Fibroblast of skin of abdomen (primary cell): ENCODE measurements around the gene COX4I1.

Experiments
- DNase-seq: peaks from one replicate; pipeline ENCODE4 v3.0.0-alpha.2; 2013

The COX4I1 gene

DNA sequence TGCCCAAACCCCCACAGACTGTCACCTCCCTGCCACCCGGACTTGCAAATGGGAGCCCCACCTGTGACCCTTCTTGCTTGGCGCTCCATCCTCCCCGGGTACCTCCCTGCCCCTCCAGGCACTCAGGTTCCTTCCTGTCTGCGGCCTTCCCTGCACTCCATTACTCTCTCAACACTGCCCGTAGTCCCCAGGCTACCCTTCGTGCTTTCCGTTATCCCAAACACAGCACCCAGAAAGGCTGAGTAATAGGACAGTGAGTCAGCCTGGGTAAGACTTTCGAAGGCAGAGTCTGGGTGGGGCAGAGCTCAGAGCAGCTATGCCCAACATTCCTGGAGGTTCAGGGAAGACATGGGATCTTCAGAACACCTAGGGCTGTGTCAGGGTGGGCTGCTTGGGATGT lies 32.0 kb upstream of the COX4I1 start:
- peak; percentile 87 for DNase-seq

DNA sequence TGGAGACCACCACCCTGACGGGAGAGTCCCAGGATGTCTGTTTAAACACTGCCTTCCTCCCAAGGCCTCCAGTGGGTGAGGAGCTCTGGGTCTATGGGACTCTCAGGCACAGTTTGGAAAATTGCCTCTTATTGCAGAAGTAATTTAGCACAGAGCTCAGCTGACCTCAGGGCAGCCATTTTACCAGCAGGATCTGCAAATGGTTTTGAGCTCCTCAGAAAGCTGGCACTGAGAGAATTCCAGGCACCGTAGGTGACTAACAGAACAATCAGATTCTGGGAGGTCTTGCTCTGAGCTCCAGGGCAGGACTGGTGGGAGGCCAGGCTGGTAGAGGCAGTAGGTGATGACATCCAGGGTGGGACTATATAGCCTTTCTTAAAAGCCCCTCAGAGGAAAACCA lies 31.3 kb upstream of the COX4I1 start:
- no peak for DNase-seq

DNA sequence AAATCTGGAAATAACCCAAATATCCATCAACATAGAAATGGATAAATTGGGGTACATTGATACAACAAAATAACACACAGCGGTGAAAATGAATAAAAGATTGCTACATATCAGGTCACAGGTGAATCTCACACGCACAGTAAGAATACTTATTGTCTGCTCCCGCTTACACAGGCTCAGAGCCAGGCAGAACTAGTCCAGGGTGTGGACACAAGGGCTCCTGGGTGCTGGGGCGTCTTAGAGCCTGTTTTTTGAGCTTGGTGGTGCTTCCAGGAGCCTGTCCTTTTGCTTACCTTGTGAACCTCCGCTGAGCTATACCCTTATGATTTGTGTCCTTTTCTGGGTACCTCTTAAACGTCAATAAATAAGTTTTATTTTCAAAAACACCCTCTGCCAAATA lies 28.8 kb upstream of the COX4I1 start:
- no peak for DNase-seq

DNA sequence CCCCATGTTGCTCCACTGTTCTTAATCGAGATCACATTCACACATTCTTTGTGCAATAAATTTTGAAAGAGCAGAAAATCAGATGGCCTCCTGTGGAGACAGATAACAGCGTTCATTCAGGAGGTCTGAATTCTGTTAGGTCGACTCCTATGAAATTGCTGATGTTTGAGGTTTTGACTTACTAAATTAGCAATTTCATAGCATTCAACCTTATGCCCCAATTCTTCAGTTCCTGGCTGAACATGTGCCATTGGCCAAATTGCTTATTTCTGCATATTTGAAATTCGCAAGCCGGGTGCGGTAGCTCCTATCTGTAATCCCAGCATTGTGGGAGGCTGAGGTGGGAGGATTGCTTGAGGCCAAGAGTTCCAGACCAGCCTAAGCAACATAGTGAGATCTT lies 26.5 kb upstream of the COX4I1 start:
- DNase-seq, result no peak

DNA sequence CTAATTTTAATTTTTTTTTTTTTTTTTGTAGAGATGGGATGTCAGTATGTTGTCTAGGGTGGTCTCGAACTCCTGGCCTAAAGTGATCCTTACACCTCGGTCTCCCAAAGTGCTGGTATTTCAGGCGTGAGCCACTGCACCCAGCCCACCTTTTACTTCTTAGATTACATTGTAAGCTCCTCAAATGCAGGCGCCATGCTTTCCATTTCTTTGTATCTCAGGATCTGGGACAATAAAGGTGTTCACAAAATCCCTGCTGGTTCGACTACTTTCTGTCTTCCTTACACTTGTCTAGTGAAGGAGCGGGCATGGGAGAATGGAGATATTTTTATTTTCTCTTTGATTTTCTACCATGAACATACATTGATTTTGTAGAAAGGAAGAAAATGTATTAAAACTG lies 25.4 kb upstream of the COX4I1 start:
- DNase-seq, result no peak

DNA sequence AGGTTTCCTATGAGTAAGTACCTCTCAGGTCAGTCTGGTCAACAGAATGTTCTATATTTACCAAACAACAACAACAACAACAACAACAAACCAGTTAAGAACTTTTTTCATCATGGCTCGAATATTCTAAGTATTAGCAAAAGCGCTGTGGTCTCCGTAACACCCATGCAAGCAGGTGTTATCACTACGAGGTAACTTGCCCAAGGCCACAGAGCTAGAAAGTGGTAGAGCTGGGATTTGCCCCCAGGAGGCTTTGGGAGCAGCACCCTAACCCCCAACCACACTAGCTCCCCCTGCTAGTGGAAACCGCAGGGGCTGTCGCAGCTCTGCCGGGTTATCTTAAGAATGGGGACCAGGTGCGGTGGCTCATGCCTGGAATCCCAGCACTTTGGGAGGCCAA lies 24.7 kb upstream of the COX4I1 start:
- no peak for DNase-seq

DNA sequence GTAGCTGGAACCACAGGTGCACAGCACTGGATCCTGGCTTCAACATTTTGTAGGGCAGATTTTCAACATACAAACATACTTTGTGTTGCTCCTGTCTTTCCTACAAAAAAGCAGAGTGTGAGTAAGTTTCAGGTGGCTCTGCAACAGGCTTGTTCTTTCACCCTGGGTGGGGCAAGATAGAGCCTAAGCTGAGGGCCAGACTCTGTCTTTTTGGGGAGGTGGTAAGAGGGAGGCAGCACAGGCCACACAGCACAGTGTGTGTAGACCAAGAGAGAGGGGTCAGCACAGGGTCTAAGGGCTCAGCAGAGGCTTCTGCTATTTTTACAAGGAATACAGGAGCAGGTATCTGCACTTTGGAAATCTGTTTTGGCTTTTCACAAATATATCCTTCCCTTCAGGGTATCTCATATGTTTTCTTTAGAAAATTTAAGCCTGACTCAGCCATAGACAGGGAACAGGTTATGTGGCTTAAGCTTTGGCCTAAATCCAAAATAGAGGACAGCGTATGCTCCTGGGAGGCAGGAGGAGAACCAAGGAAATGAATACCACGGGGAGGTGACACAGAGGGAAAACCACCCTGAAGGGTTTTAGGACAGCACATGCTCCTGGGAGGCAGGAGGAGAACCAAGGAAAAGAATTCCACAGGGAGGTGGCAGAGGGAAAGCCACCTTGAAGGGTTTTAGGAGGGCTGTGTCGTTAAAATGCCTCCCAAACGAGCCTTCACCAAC lies 21.7 kb upstream of the COX4I1 start:
- DNase-seq, result no peak

DNA sequence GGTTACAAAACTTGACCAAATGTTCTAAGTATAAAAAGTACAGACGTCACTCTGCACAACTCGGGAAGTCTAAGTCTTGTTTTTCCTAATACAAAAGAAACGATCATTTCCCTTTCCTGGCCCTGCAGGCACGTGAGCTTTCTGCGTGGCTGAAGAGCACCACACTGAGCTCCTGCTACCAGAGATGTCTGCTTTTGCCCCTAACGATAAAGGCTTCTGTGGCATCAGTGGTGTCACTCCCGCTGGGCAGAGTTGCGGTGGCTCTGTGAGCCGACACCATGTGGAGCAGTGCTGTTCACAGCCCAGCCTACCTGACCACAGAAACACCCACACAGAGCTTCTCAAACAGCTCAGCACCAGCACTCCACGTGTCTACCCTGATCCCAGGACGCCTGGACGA lies 20.6 kb upstream of the COX4I1 start:
- DNase-seq, result no peak

DNA sequence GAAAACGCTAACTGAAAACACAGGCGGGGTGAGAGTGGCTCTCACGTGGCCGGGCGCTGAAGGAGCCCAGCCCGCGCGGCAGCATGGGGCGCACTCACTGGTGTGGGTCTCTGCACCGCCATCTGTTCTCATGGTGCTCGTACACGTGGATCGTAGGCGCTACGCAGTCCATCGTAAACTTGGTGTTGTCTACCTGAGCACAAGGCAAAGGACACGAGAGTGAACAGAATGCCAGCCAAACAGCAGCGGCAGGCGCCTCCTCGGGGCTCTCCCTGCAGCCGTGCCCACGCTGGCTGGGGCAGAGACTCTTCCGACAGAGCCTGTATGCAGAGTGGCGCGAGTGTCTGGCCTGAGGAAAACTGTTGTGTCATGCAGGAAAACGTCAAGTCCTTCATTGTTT lies 19.2 kb upstream of the COX4I1 start:
- no peak for DNase-seq

DNA sequence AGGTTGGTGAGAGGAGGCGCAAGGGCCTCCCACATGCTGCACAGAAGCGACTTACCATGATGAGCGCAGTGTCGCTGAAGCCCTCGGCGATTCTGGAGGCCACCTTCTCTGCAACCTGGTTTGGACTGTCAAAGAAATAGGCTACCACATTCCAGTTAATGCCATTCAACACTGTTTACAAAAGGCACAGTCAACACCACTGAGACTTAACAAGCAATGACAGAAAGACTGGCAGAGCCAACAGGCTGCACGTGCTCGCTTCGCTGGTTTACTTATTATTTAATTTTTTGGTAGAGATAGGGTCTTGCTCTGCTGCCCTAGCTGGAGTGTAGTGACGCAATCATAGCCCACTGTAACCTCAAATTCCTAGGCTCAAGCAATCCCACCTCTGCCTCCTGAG lies 18.3 kb upstream of the COX4I1 start:
- no peak for DNase-seq

DNA sequence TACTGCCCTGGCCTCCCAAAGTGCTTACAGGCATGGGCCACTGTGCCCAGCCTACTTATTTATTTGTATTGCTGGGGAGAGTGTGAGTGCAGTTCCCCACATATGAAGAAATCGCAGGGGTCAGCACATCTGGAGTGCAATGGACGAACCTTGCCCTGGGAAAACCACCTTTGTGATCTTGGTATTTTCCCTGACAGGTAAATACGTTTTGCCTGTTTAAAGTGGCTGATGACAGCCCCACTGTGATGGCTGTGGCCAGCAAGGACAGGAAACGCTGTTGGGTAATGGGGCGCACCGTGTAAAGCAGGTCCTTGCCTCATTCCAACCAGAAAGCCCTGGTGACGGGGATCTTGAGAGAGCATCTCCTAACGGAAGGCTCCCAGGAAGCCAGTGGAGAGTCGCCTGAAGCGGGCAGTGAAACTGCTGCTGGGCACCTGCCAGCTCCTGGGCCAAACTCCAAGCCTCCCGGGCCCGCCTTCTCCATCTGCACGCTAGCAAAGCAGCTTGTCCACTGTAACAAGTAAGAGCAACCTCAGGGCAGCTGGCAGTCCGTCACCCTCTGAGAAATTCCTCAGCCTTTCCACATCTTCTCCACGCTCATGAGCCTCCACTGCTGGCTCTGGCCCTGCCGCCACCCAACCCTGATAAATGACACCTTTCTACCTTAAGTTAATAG lies 17.7 kb upstream of the COX4I1 start:
- no peak for DNase-seq

DNA sequence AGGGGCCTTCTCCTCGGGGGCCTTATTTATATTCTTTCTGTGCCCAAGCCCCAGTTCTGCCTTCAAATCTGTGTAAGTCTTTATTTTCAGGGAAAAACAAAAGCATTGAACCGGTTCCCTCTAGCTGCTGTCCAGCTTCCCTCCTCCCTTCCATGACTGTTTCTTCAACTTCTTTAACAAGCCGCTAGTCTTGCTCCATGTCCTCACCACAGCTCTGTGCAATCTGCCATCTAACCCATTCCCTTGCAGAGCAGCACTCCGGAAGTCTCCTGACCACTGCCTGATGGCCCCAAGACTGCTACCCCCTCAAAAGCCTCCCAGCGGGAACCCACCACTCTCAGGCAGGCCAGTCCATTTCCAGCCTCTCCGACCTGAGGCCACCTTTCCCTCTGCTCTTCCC lies 17.0 kb upstream of the COX4I1 start:
- DNase-seq, result no peak

DNA sequence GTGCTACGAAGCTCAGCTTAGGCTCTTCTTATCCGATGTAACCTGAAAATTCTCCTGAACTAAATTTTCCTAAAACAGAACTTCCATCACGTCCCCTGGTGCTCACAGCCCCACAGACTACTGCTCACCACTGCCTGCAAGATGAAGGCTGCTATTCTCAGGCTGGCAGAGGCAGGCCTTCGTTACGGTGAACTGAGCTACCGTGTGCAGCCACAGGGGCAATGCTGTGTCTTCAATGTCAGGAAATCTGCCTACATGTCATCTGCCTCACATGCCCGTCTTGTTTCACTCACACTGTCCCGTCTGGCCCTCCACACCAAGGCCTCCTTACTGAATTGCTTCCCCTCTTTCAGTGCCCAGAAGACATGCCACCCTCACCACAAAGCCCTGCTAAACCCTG lies 16.1 kb upstream of the COX4I1 start:
- DNase-seq, result no peak

DNA sequence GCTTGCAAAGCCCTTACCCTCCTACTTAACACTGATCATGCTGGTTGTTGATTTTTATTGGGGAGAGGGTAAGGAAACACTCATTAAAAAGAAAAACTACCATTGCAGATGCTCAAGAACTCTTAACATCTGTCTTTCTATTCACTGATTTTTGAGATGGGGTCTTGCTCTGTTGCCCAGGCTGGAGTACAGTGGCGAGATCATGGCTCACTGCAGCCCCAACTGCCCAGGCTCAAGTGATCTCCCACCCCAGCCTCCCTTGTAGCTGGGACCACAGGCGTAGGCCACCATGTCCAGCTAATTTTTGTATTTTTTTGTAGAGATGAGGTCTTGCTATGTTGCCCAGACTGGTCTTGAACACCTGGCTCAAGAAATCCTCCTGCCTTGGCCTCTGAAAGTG lies 14.7 kb upstream of the COX4I1 start:
- DNase-seq, result no peak

DNA sequence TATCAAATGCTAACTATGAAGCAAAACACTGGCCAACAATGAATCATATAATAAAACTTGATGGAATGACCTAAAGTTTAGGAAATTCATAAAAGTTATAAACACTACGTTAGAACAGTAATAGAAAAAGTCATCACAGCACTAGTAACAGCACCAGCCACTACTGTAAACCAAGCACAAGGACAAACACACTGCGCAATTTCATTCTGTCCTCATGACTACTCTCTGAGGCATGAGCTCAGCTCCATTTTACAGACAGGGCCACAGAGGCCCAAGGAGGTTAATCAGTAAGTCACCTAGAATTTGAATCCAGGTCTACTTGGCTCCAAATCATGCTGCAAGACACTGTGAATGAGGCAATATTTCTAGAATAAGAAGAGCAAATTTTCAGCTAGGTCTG lies 13.6 kb upstream of the COX4I1 start:
- DNase-seq, result no peak

DNA sequence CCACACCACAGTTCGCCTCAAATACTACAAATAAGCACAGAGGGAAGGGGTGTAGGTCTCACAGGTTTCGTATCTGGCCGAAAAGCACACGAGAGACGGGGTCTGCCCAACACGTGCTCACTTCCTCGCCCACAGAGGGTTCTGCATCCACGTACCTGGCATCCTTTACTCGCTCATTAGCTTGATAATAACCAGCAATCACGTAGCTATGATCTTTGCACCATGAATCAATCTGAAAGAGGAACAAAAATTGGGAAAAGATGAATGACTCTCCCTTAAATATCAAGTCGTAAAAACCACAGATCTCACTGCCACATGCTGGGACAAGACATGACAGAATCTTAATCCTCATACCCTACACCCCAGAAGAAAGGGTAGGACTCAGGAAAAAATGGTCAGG lies 10.7 kb upstream of the COX4I1 start:
- DNase-seq, result no peak

DNA sequence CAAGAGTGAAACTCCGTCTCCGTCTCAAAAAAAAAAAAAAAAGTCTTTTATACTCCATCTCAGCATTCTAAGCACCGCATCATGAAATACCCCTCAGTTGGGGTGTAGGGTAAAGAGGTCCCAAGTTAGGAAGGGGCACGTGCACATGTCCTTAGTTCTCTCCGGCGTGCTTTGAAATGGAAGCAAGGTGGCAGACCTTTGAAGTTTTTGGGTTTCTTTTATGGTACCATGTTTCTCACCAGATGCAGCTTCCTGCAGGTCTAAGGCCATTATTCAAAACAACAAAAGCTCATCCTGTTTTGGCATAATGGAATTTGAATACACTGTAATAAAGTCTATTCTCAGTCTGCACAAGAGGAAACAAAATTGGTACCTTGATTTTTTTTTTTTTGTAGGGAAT lies 9.7 kb upstream of the COX4I1 start:
- DNase-seq, result no peak

DNA sequence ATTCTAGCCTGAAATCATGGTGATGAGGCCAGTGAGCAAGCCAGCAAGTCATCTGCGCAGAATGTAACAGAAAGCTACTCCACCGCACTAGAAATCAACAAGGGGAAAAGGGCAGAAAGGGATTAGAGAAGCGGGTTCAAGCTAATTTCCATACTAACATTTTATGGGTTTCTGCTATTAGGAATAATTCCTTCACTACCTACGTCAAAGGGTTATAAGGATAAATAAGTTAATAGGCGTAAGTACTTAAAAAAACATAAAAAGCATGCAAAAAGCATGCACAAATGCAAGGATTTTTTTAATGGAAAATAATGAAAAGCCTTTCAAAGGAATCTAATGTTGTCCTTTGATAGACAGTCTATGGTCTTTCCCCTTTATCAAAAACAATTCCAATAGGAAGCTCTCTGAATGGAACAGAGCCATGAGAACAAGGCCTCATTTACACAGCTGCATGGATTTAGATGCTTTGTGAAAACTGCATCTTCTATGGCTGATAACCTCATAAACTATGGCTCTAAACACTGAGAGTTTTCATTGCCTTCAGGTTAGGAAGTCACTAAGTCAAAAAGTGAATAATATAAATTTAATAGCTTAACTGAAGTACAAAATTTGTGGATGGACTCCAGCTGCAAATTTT lies 5.7 kb upstream of the COX4I1 start:
- DNase-seq, result no peak

DNA sequence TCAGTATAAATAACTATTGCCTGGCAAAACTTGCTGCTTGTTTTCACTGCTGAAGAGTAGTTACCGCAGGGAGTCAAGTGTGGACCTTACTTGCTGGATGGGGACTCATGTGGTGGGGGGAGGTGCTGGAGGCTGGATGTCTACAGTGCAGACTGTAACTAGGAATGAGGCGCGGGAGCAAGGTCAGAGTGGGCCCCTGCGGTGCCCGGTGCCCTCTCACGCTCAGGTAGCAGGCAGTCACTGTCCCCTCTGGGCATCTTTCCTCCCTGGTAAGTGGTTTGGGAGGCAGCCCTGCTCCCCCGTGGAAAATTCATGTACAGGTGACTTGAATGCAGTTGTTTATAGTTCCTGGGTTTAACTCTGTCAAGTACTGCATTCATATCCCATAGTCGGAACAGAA lies 4.8 kb upstream of the COX4I1 start:
- DNase-seq, result no peak

DNA sequence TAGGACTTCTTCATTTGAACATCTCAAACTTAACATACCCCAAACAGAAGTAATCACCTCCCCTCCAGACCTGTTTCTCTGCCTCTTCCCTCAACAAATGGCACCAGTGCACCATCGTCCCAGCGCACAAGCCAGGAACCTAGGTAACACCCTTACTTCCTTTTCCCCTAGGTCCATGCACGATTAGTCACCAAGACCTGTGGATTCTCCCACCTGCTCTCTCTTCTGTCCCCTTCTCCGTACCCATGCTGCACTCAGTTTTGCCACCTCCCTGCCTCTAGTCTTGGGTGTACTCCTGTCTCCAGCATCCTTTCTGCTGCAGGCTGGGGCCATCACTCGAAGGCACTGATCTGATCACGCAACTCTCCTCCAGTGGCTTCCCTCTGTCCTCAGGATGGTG lies 3.3 kb upstream of the COX4I1 start:
- DNase-seq, result no peak

DNA sequence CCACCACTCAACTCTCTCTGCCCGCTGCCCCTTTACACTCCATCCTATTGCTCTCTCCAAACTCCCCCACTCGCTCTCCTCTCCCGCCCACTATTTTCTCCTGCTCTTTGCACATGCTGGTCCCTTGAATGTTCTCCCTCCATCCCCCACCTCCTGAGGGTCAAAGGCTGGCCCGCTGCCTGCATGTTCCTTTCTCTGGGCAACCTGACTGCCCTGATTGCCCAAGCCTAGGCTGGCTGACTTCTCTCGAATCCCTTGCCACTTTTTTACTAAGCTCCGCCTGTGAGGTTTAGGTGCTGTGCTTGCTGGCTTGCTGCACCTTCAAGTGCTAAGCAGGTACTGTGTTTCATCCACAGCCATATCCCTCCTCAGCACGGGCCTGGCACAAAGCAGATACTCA lies 2.9 kb upstream of the COX4I1 start:
- no peak for DNase-seq

DNA sequence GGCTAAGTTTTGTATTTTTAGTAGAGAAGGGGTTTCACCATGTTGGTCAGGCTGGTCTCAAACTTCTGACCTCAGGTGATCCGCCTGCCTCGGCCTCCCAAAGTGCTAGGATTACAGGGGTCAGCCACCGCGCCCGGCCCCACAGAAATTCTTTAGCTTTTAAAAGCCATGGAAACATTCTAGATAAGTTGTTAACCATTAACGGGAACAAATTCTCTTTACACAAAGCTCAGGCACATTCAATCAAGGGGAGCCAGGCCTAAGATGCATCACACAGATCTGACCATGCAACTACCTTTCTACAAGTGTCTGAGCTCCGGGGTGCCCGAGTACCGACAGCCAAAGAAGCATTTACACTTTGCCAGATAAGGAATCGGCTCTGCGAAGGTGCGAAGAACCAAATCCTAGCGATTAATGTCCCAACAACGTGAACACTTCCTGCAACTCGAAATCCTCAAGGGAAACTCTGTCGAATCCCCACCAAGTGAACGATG lies 1.2 kb upstream of the COX4I1 start:
- DNase-seq, result no peak

DNA sequence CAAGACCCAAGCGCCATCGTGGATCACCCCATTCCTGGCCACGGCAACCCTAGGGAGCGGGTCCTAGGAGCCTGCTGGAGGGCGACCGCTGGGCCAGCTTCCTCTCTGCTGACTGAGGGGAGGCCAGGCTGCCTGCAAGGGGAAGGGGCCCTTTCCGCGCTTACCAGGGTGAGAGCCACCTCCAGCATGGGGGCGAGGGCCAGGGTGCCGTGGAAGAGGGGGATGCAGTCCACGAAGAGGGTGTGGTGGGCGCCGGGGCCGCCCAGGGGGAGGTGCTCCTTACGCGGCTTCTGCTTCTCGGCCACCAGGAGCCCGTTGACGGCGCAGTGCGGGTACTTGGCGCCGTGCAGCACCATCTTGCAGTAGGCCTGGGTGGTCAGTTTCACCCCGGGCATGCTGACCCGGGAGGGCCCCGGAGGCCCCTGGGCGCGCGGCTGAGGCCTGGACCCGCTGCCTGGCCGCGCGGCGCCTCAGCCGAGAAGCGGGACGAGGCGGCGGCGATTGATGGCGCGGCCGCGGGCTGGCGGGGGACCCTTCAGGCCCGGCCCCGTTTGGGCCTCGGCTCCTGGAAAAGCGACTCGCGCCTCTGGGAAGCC lies 496 bp upstream of the COX4I1 start:
- peak; percentile 13 for DNase-seq

DNA sequence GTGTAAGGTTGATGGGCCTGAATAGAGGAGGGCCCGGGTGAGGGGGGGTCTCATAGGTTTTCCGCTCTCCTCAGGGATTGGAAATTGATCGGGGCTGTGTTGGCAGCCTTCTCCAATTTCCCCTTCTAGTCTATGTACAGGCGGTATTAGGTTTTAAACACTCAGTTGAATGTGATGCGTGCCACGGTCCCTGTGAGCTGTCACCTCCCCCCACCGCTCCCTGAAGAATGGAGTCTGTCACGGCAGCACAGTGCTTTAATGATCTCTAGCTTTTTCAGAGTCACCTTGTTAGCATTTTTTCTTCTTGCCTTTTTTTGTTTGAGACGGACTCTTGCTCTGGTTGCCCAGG lies 800 bp downstream of the COX4I1 start:
- DNase-seq, result no peak
